ENCODE data around the gene ROCK2.

ROCK2 gene

GRCh38 chr2:11325961-11326676, 18.3 kb downstream of the ROCK2 start:
- H3K4me3 ChIP-seq (ENCODE audit: low read length): no peak overlapping the region
- no peak for DNase-seq (ENCODE audit: low read depth)
- no peak for TF ChIP-seq CTCF (conservative IDR thresholded peaks at IDR 0.05; ENCODE audit: low read depth, low read length)

GRCh38 chr2:11321847-11322246, 22.6 kb downstream of the ROCK2 start:
- DNase-seq (ENCODE audit: low read depth): no peak
- no peak for TF ChIP-seq CTCF (conservative IDR thresholded peaks at IDR 0.05; ENCODE audit: low read depth, low read length)
- no peak overlapping the region for H3K4me3 ChIP-seq (ENCODE audit: low read length)

- H3K4me3 ChIP-seq (ENCODE audit: low read length): no peak overlapping the region
- DNase-seq (ENCODE audit: low read depth): no peak
- peak; percentile 24 for TF ChIP-seq CTCF (conservative IDR thresholded peaks at IDR 0.05; ENCODE audit: low read depth, low read length)
Observed at GRCh38 chr2:11320698-11321492, 23.5 kb downstream of the ROCK2 start.

GRCh38 chr2:11319939-11320338, 24.5 kb downstream of the ROCK2 start:
- H3K4me3 ChIP-seq (ENCODE audit: low read length): no peak overlapping the region
- TF ChIP-seq CTCF (conservative IDR thresholded peaks at IDR 0.05; ENCODE audit: low read depth, low read length): no peak
- peak; percentile 43 for DNase-seq (ENCODE audit: low read depth)

- no peak for DNase-seq (ENCODE audit: low read depth)
- TF ChIP-seq CTCF (conservative IDR thresholded peaks at IDR 0.05; ENCODE audit: low read depth, low read length): no peak
- H3K4me3 ChIP-seq (ENCODE audit: low read length): no peak overlapping the region
Observed at GRCh38 chr2:11315074-11315705, 29.2 kb downstream of the ROCK2 start.

GRCh38 chr2:11314487-11314886, 29.9 kb downstream of the ROCK2 start:
- no peak for TF ChIP-seq CTCF (conservative IDR thresholded peaks at IDR 0.05; ENCODE audit: low read depth, low read length)
- H3K4me3 ChIP-seq (ENCODE audit: low read length): no peak overlapping the region
- no peak for DNase-seq (ENCODE audit: low read depth)
